ENCODE results near the gene CCDC127.
"Not testable (repeated sequence)": the region's sequence is repeated elsewhere in the genome, so short reads cannot be mapped to it uniquely, and the experiment has no call there.

Gene CCDC127

GRCh38 chr5:217494-218456 lies at the start of gene CCDC127, which contains the start of gene SDHA:
TSS of gene CCDC127 (minus strand) at chr5:218153. CDS start at chr5:216849, 1,304 bp downstream.
TSS of gene SDHA (plus strand) at chr5:218320. CDS start at chr5:218356, 36 bp downstream.
- DNase-seq (ENCODE audit: low spot score) = peak; percentile 86

GRCh38 chr5:267716-268115 lies 49.8 kb upstream of the CCDC127 start:
- DNase-seq (ENCODE audit: low spot score) = no peak

DNA sequence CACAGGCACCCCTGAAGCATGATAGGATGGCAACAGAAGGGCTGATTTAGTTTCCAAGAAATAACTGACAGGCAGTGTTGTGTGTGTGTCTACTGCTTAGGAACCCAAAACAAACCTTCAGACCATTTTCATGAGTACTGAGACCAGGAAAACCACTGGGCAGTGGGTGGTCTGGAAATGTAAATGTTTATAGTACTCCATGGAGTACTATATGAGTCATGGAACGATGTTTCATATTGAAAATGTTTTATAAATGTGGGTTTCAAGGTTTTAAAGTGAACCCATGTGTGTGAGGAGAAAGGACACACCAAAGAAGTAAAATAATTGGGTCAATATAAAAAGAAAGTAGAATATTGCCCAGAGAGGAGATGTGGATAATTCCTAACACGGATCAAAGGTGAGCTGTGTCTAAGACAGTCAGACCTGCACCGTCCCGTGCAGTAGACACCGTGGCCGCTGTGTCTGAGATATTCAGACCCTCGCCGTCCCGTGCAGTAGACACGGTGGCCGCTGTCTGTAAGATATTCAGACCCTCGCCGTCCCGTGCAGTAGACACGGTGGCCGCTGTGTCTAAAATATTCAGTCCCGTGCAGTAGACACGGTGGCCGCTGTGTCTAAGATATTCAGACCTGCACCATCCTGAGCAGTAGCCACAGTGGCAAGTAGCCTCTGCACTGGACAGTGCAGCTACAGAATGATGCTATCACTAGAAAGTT lies 48.5 kb upstream of the CCDC127 start:
- DNase-seq (ENCODE audit: low spot score) = not testable (repeated sequence)

GRCh38 chr5:264338-264737 lies 46.4 kb upstream of the CCDC127 start:
- DNase-seq (ENCODE audit: low spot score) = no peak

DNA sequence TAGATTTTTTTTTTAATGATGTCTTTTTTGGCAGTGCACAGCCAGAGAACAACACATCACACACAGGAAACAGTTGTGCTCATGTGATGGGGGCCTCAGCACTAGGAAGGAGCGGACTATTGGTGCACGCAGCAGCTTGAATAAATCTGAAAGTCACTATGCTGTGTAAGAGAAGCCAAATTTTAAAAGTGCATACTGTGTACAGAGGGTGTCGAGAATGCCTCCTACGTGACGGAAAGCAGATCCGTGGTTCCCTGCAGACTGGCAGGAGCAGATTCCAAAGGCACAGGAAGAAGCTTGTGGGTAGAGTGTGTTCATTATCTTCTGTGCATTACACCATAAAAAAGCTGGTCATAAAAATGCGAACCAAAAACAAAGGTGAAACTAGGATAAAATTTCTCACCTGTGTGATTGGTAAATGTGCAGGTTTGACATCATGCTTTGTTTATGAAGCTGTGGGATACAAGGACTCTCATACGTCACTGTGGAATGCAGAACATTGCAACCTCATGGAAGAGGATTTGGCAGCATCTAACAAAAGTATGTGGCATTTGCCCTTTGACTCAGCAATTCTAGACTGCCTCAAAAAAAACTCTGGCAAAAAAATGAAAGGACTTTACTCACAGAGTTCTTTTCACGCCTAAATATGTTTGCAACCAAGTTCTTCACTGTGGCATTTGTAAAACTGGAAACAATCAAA lies 45.5 kb upstream of the CCDC127 start:
- not testable (repeated sequence) for DNase-seq (ENCODE audit: low spot score)

GRCh38 chr5:257148-257547 lies 39.2 kb upstream of the CCDC127 start:
- no peak for DNase-seq (ENCODE audit: low spot score)

DNA sequence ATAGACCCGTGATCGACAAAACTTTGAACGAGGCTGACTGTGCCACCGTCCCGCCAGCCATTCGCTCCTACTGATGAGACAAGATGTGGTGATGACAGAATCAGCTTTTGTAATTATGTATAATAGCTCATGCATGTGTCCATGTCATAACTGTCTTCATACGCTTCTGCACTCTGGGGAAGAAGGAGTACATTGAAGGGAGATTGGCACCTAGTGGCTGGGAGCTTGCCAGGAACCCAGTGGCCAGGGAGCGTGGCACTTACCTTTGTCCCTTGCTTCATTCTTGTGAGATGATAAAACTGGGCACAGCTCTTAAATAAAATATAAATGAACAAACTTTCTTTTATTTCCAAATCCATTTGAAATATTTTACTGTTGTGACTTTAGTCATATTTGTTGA lies 38.4 kb upstream of the CCDC127 start:
- not testable (repeated sequence) for DNase-seq (ENCODE audit: low spot score)

GRCh38 chr5:255116-255515 lies 37.2 kb upstream of the CCDC127 start:
- not testable (repeated sequence) for DNase-seq (ENCODE audit: low spot score)

DNA sequence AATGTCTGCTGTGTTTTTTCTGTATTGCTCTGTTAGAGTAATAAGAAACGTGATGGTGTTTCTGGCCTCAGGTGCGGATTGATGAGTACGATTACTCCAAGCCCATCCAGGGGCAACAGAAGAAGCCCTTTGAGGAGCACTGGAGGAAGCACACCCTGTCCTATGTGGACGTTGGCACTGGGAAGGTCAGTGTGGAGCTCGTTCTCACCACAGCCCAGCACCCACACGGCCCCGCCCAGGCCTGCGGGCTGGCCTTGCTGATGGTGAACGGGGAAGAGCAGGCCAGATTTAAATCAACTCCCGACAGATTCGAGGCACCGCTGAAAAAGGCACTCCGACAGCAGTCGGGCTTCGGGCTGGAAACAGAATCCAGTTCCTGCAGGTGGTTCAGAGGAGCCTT lies 36.4 kb upstream of the CCDC127 start:
- not testable (repeated sequence) for DNase-seq (ENCODE audit: low spot score)

GRCh38 chr5:252546-252945 lies 34.6 kb upstream of the CCDC127 start:
- DNase-seq (ENCODE audit: low spot score) = no peak

DNA sequence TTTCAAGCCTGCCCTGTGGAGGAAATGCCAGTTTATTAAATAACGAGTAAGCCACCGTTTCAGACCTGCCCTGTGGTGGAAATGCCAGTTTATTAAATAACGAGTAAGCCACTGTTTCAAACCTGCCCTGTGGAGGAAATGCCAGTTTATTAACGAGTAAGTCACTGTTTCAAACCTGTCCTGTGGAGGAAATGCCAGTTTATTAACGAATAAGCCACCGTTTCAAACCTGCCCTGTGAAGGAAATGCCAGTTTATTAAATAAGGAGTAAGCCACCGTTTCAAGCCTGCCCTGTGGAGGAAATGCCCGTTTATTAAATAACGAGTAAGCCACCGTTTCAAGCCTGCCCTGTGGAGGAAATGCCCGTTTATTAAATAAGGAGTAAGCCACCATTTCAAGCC lies 34.0 kb upstream of the CCDC127 start:
- DNase-seq (ENCODE audit: low spot score) = not testable (repeated sequence)

GRCh38 chr5:251538-251937 lies 33.6 kb upstream of the CCDC127 start:
- not testable (repeated sequence) for DNase-seq (ENCODE audit: low spot score)

DNA sequence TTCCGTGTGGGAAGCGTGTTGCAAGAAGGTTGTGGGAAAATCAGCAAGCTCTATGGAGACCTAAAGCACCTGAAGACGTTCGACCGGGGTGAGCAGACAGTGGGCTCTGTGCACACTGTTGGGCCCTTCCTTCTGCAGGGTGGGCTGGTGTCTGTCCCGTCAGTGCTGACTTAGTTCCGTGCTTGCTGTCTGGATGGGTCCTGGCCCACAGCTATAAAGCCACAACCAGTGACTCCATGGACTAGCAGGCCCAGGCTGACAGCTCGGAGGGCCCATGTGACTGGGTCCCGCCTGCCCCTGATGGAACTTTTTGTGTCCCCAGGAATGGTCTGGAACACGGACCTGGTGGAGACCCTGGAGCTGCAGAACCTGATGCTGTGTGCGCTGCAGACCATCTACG lies 33.1 kb upstream of the CCDC127 start:
- not testable (repeated sequence) for DNase-seq (ENCODE audit: low spot score)

DNA sequence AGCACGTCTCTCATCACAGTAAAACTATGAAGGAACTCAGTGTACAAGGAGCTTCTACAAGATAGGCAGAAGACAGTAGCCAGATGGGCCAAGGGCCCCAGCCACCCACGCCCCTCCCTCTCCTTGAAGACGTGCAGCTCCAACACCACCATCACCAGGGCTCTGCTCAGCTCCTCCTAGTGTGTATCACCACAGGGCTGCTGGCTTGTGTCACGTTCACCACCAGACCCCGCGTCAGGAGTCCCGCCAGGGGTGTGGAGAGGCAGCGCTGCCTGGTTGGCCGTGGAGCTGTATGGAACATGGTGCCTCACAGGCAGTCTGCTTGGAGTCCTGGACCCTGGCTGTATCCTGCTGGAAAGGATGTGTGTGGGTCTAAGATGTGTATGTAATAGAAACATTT lies 32.4 kb upstream of the CCDC127 start:
- not testable (repeated sequence) for DNase-seq (ENCODE audit: low spot score)

DNA sequence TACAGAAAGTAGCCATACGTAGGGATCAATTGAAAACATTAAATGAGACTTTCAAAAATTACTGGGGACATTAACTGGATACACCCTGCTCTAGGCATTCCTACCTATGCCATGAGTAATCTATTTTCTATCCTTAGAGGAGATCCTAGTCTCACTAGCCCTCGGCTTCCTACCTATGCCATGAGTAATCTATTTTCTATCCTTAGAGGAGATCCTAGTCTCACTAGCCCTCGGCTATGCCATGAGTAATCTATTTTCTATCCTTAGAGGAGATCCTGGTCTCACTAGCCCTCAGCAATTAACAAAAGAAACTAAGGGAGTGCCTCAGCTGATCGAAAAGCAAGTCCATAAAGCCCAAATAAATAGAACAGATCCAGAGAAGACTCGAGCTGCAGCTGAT lies 27.8 kb upstream of the CCDC127 start:
- DNase-seq (ENCODE audit: low spot score) = not testable (repeated sequence)

DNA sequence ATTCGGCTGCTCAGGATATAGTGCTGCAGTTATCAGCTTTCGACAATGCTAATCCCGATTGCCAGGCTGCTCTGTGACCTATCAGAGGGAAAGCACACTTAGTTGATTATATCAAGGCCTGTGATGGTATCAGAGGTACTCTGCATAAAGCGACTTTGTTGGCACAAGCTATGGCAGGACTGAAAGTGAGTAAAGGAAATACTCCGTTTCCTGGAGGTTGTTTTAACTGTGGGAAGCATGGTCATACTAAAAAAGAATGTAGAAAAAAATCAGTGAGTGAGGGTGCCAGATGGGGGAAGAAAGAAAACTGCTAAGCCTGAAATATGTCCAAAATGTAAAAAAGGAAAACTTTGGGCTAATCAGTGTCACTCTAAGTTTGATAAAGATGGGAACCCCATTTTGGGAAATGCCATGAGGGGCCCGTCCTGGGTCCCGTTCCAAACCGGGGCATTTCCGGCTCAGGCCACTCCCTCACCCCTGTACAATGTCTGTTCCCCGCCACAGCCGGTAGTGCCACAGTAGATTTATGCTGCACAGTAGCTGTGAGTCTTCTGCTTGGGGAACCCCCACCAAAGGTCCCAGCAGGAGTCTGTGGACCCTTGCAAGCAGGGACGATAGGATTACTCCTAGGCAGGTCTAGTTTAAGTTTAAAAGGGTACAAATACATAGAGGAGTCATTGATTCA lies 25.9 kb upstream of the CCDC127 start:
- not testable (repeated sequence) for DNase-seq (ENCODE audit: low spot score)

DNA sequence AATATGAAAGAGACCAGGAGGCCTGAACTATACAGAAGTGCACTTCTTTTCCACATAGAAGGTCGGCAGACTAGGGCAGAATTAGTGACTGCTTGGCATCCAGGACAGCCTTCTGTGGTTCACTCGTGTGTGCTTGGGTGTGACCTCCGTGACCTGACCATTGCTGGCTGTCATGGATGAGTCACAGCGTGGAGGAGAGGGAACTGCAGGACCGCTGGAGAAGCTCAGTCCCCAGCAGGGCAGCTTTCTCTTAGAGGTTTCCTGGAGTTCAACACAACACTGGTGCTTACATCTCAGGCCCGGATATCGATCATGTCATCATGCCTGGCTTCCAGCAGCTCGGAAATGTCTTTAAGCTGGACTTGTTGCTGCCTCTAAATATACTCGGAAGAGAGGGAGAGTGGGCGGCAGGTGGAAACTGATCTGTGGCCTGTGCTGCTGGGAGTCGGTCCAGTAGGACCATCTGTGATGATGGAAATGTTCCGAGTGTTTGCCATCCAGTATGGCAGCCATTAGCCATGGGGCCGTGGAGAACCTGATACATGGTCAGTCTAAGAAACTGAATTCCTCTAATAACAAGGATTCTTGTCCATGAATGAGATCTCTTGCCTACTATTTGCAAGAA lies 23.2 kb upstream of the CCDC127 start:
- not testable (repeated sequence) for DNase-seq (ENCODE audit: low spot score)

- DNase-seq (ENCODE audit: low spot score) = not testable (repeated sequence)
Observed at GRCh38 chr5:240550-240949, 22.6 kb upstream of the CCDC127 start.

- DNase-seq (ENCODE audit: low spot score) = not testable (repeated sequence)
Observed at GRCh38 chr5:237931-238330, 20.0 kb upstream of the CCDC127 start.

GRCh38 chr5:235527-235926 lies 17.6 kb upstream of the CCDC127 start:
- not testable (repeated sequence) for DNase-seq (ENCODE audit: low spot score)

DNA sequence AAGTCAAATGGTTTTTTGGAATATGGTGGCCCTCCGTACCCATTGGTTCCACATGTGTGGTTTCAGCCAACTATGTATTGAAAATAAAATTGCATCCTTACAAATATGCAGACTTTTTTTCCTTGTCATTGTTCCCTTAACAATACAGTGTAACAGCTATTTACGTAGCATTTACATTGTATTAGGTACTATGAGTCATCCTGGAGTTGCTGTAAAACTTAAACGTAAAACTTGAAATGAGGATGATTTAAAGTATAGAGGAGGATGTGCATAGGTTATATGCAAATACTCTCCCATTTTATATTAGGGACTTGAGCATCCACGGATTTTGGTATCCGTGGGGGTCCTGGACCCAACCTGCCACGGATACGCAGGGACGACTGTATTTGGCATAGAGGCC lies 16.5 kb upstream of the CCDC127 start:
- DNase-seq (ENCODE audit: low spot score) = no peak
